GM19452 (cell line): ENCODE results near the gene C17orf50.
"Not testable (repeated sequence)": the region's sequence is repeated elsewhere in the genome, so short reads cannot be mapped to it uniquely, and the experiment has no call there.

ENCODE experiments used
- ATAC-seq: cut with Tn5 transposase; IDR thresholded peaks from one replicate; pipeline ENCODE4 v1.9.1; 2021; ENCODE audit not compliant: unreplicated experiment

Gene C17orf50

DNA sequence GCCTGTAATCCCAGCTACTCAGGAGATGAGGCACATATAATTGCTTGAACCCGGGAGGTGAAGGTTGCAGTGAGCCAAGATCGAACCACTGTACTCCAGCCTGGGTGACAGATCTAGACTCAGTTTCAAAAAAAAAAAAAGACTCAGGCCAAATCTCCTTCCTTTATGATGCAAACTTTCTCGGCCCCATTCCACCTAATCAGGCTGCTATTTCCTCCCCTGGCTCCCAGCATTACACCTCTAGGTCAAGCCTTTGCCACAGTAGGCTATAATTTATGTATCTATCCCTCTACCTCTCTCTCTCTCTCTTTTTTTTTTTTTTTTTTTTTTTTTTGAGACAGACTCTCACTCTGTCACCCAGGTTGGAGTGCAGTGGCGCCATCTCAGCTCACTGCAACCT, 9.1 kb upstream of the C17orf50 start:
- ATAC-seq = not testable (repeated sequence)

DNA sequence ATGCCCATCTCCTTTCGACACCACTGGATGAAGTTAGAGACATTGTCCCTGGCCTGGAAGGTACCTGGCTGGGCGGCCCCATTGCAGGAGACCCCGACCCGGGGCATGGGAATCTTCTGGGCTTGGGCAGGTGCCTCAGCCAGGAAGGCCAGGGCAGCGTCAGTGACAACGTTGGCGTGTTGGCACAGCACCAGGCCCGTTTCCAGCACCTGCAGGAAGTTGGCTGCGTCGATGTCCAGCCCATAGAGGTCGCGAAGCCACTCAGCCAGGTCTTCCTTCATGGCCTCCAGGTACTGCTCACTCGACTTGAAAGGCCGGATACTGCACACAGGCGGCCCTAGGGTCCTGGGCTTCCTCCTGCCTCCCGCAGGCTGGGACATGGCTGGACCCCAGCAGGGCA, 8.2 kb upstream of the C17orf50 start:
- no peak for ATAC-seq

- no peak for ATAC-seq
Measured at GRCh38 chr17:35752945-35753764, 7.5 kb upstream of the C17orf50 start, which contains the start of gene GAS2L2. GAS2L2 (minus strand) TSS chr17:35753239; CDS start chr17:35752850, 389 bp downstream.

- ATAC-seq = no peak
Measured at GRCh38 chr17:35757243-35757642, 3.4 kb upstream of the C17orf50 start.

DNA sequence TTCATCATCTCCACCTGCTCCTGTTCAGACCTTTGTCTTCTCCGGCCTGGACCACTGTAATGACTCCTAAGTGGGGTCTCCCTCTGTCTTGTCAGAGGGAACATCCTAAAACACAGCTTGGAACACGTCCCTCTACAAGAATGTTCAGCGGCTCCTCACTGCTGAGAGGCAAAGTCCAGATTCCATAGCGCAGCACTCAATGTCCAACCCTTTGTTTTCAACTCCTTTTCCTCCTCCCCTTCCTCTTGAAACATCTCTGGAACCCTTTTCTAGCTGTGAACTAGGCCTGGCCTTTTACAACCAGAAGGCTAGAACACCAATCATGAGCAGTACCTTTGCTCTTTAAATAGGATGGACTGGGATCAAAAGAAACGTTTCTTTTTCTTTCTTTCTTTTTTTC, 914 bp downstream of the C17orf50 start:
- ATAC-seq = no peak

DNA sequence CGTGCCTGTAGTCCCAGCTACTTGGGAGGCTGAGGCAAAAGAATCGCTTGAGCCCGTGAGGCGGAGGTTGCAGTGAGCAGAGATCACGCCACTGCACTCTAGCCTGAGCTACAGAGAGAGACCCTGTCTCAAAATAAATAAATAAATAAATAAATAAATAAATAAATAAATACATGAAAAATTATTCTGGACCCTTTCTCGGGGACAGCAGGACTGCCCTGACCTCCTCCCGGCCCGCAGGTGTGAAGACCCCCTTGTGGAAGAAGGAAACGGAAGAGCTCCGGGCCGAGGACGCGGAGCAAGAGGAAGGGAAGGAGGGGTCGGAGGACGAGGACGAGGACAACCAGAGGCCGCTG, 3.1 kb downstream of the C17orf50 start:
- no peak for ATAC-seq

GRCh38 chr17:35764123-35764991, 3.7 kb downstream of the C17orf50 start:
- ATAC-seq = peak; percentile 85

GRCh38 chr17:35765086-35765710, 4.5 kb downstream of the C17orf50 start:
- no peak for ATAC-seq

GRCh38 chr17:35765756-35766488, 5.2 kb downstream of the C17orf50 start:
- ATAC-seq = no peak

DNA sequence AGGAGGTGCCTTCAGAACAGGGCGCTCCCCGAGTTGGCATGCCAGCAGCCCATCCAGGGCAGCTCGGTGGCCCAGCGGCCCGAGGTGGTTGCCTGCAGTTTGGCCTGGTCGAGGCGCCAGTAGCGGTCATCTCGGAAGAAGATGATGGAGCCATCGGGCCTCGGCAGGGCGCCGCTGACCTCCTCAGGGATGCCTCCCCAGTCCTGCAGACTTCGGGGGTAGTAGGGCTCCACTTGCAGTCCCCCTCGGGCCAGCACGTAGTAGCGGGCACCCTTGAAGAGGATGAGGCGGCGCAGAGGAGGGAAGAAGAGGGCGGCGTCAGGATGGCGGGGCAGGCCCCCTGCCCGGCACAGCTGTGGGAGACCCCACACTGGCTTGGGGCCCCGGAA, 5.8 kb downstream of the C17orf50 start:
- ATAC-seq = no peak

DNA sequence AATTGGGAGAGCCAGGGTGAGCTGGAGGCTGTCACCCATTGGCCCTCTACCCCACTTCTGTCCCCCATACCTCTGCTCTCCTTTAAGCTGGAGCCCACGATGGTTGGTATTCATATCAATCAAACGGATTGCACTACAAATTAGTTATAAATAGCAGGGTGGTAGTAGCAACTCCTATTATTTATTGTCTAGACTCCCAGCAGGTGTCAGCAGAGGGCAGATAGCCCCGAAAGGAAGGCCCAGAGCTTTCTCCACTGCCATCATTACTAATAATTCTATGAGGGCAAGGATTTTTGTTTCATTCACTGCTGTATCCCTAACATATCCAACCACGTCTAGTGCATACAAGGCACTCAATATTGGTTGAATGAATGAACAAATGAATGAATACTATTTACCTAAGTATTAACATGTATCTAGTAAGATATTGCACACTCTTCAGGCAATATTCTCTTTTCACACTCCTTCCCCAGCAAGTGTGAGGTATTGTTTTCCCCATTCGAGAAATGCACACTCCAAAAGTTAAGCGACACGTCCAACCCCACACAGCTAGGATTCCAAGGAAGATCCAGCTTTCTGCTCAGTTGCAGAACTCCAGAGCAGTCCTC, 6.3 kb downstream of the C17orf50 start:
- ATAC-seq = no peak

DNA sequence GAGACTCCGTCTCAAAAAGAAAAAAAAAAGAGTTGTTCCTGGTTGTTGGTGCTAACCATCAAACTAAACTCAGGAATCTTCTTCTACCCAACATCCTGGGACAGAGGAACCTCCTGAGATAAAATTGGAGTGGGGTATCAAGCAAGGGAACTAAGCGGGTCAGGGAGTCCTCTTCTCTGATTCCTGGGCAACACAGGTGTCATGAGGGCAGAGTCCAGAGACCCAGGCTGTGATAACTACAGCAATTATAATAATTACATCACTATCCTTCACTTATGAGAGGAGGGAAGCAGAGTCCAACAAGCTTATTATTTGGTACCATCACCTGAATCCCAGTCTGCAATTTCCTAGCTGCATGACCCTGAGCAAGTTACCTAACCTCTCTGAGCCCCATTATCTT, 8.1 kb downstream of the C17orf50 start:
- no peak for ATAC-seq

DNA sequence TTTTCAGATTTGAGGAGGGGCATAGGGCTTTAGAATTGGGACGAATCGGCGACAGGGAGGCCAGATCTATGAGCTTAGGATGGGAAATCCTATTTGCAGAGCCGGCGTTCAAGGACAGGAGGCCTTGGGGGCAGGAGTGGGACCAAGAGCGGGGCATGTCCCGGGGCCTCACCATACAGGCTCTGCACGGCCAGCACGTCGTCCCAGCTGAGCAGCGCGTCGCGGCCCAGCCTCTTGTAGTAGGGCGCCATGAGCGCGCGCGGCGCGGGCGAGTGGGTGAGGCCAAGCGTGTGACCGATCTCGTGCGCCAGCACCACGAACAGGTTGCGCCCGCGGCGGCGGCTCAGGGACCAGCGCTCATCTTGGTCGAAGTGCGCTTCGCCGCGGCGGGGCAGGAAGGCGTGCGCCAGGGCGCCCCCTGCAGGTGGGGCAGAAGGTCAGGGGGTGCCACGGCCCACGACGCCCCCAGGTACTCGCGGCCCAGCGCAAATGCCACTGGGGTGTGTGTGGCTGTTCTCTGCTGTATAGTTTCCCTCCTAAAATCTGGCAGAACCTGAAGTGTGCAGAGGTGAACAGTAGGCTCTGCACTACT, 9.3 kb downstream of the C17orf50 start:
- no peak for ATAC-seq

GRCh38 chr17:35773129-35773528, 12.4 kb downstream of the C17orf50 start:
- ATAC-seq = no peak

- ATAC-seq = no peak
Measured at GRCh38 chr17:35773679-35774425, 13.2 kb downstream of the C17orf50 start.

DNA sequence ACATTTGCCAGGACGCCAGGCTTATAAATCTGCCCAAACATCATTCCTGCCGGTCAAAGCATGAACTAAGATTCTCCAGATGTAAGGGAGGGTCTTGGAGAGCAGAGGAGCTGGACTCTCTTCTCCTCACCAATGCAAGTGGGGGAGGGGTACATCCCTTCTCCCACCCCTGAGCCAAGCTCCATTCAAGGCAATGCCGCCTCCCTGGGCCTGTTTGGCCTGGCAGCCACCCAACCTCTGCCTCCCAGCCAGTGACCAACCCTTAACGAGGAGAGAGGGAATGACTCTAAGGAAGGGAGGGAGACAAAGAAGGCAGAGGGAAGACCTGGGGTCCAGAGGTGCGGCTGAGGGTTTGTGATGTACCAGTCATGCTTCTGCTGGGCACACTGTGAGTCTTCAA, 13.8 kb downstream of the C17orf50 start:
- ATAC-seq = no peak

DNA sequence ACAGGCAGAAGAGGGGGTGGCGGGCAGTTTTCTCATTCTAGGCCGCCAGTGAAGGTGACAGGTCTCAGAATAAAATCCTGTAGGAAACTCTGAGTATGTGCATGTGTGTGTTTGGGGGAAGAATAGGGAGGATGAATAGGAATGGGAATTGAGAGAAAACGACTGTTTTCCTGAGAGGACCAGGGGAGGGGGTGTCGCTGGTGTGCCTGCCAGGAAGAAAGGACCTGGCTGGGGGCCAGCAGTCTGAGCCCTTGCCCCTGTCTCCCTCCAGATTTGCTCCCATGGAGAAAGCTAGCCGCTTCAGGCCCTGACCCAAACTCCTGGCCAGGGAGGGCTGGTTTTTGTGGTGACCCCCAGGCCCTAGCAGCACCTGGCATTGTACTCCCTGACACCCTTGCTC, 14.4 kb downstream of the C17orf50 start:
- ATAC-seq = no peak

- no peak for ATAC-seq
Measured at GRCh38 chr17:35775583-35775982, 14.9 kb downstream of the C17orf50 start.

DNA sequence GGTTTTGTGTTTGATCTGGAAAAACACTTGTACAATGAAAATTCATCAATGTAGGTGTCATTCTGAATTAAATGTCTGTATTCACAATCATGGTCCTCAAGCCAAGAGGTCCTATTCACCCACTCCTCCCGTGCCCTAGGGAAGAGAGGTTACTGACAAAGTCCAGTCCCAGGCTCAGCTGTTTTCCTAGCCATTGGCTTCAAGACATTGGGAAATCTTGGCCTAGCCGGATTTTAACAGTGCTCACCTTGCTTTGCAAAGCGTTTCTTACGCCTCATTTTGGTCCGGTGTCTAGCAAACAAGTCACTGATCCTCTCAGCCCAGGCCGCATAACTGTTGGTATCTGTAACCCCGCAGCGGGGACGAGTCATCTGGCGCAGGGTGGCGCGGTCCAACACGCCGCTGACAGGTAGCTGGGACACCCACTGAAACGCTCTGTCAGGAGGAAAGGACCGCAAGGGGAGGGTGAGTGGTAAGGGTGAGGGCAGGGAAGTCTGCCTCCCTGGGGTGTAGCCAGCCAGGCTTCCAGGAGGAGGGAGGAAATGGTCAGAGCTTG, 18.0 kb downstream of the C17orf50 start:
- ATAC-seq = no peak
